HG02610 (cell line): ENCODE data around the gene SAMD11.
"Not testable (repeated sequence)": the region's sequence is repeated elsewhere in the genome, so short reads cannot be mapped to it uniquely, and the experiment has no call there.

Experiments
- ATAC-seq: cut with Tn5 transposase; IDR thresholded peaks from one replicate; pipeline ENCODE4 v1.9.1; 2021; ENCODE audit warnings: mild to moderate bottlenecking, moderate library complexity; ENCODE audit not compliant: unreplicated experiment

The SAMD11 gene

GRCh38 chr1:974687-975328 lies 51.1 kb downstream of the SAMD11 start:
- ATAC-seq: no peak

GRCh38 chr1:975365-975764 lies 51.6 kb downstream of the SAMD11 start:
- ATAC-seq: no peak

- no peak for ATAC-seq
Measured at GRCh38 chr1:975896-976683, 52.4 kb downstream of the SAMD11 start.

- ATAC-seq: not testable (repeated sequence)
Measured at GRCh38 chr1:976791-977190, 53.1 kb downstream of the SAMD11 start.

GRCh38 chr1:978069-978834 lies 54.5 kb downstream of the SAMD11 start:
- ATAC-seq: no peak

GRCh38 chr1:978835-979743 lies 55.4 kb downstream of the SAMD11 start:
- ATAC-seq: no peak

- ATAC-seq: no peak
Measured at GRCh38 chr1:979744-980072, 56.0 kb downstream of the SAMD11 start.

GRCh38 chr1:980137-980571 lies 56.4 kb downstream of the SAMD11 start:
- ATAC-seq: no peak

GRCh38 chr1:980602-981395 lies 57.1 kb downstream of the SAMD11 start:
- ATAC-seq: no peak

GRCh38 chr1:981491-981954 lies 57.8 kb downstream of the SAMD11 start:
- no peak for ATAC-seq

- ATAC-seq: no peak
Measured at GRCh38 chr1:981955-982558, 58.3 kb downstream of the SAMD11 start, which contains the start of gene PERM1. Gene PERM1 (minus strand): TSS chr1:982093. CDS start chr1:981029, 1,064 bp downstream.

GRCh38 chr1:982765-983436 lies 59.2 kb downstream of the SAMD11 start:
- ATAC-seq: no peak

- no peak for ATAC-seq
Measured at GRCh38 chr1:983798-984475, 60.2 kb downstream of the SAMD11 start.

- ATAC-seq: no peak
Measured at GRCh38 chr1:984476-984814, 60.7 kb downstream of the SAMD11 start.

- no peak for ATAC-seq
Measured at GRCh38 chr1:985126-985525, 61.4 kb downstream of the SAMD11 start.

- not testable (repeated sequence) for ATAC-seq
Measured at GRCh38 chr1:988061-988460, 64.3 kb downstream of the SAMD11 start.

- not testable (repeated sequence) for ATAC-seq
Measured at GRCh38 chr1:991275-991674, 67.6 kb downstream of the SAMD11 start.

GRCh38 chr1:991895-992294 lies 68.2 kb downstream of the SAMD11 start:
- ATAC-seq: no peak
